IMR-90 (cell line): ENCODE data around the gene FAM168A. TPM values are rescaled to one million over a fixed set of nuclear protein-coding genes. Genes with fewer than 3 reads are reported as not detected.

Source experiments
- ATAC-seq: fragments of 200-7000 bp; cut with Tn5 transposase; 2 replicates; pipeline ENCODE4 v1.9.1; 2020; ENCODE audit warnings: low read depth, mild to moderate bottlenecking, moderate library complexity
- BruUV-seq: library from RNA; stranded (reverse); fragments of 400-500 nt; replicated peaks from 2 replicates; lab custom pipeline; 2021; lab: Mats Ljungman, UMichigan
- CTCF ChIA-PET: fragments of 300-600 bp; formaldehyde crosslinking; extraction: SDS; loops from one replicate; lab custom pipeline; 2021; ENCODE audit warnings: antibody characterized with exemption; lab: Yijun Ruan, JAX
- POLR2A ChIA-PET: fragments of 300-600 bp; sonication (Branson Sonifier 250); formaldehyde crosslinking; loops from one replicate; lab custom pipeline; 2022; ENCODE audit warnings: antibody characterized with exemption; ENCODE audit not compliant: unreplicated experiment; lab: Charles Lee
- DNase-seq: peaks from one replicate; pipeline ENCODE4 v3.0.0; 2013
- H2AFZ ChIP-seq: replicated peaks from 2 replicates; pipeline ENCODE3; 2013; ENCODE audit warnings: low read length, mild to moderate bottlenecking; ENCODE audit not compliant: poor library complexity
- H2AK5ac ChIP-seq: 2 replicates; pipeline ENCODE4 v1.6.1; 2013; ENCODE audit warnings: low read depth, low read length, inconsistent platforms
- H2AK9ac ChIP-seq: replicated peaks from 2 replicates; pipeline ENCODE3; 2013; ENCODE audit warnings: mild to moderate bottlenecking, low read depth, low read length, moderate library complexity; ENCODE audit not compliant: poor library complexity
- H2BK120ac ChIP-seq: 2 replicates; pipeline ENCODE4 v1.6.1; 2013; ENCODE audit warnings: low read depth, low read length, inconsistent platforms
- H2BK15ac ChIP-seq: 3 replicates; pipeline ENCODE4 v1.6.1; 2013; ENCODE audit warnings: low read depth, low read length, inconsistent platforms
- H2BK20ac ChIP-seq: 2 replicates; pipeline ENCODE4 v1.6.1; 2013; ENCODE audit warnings: low read depth, mild to moderate bottlenecking, inconsistent platforms, low read length, moderate library complexity
- H2BK5ac ChIP-seq: 2 replicates; pipeline ENCODE4 v1.6.1; 2013; ENCODE audit warnings: mild to moderate bottlenecking, low read depth, low read length, inconsistent platforms; ENCODE audit not compliant: poor library complexity, severe bottlenecking
- H3K14ac ChIP-seq: replicated peaks from 2 replicates; pipeline ENCODE4 v1.6.1; 2013; ENCODE audit warnings: low read depth, low read length, inconsistent platforms
- H3K18ac ChIP-seq: 2 replicates; pipeline ENCODE4 v1.6.1; 2013; ENCODE audit warnings: low read depth, low read length, control low read depth
- H3K23ac ChIP-seq: 2 replicates; pipeline ENCODE4 v1.6.1; 2013; ENCODE audit warnings: low read depth, low read length, inconsistent platforms
- H3K27ac ChIP-seq: 2 replicates; pipeline ENCODE4 v1.5.1; 2013; ENCODE audit warnings: mild to moderate bottlenecking, control low read depth, low read length; ENCODE audit not compliant: insufficient read depth
- H3K27me3 ChIP-seq: 2 replicates; pipeline ENCODE4 v1.6.1; 2013; ENCODE audit warnings: low read length; ENCODE audit not compliant: control insufficient read depth, insufficient read depth
- H3K36me3 ChIP-seq: 2 replicates; pipeline ENCODE4 v1.6.1; 2013; ENCODE audit warnings: low read length, mixed read lengths; ENCODE audit not compliant: control insufficient read depth, insufficient read depth
- H3K4ac ChIP-seq: 2 replicates; pipeline ENCODE4 v1.6.1; 2013; ENCODE audit warnings: low read depth, low read length, inconsistent platforms
- H3K4me1 ChIP-seq: 2 replicates; pipeline ENCODE4 v1.6.1; 2013; ENCODE audit warnings: low read length, mixed read lengths; ENCODE audit not compliant: control insufficient read depth, insufficient read depth
- H3K4me2 ChIP-seq: 2 replicates; pipeline ENCODE4 v1.6.1; 2013; ENCODE audit warnings: low read depth, mild to moderate bottlenecking, control low read depth, low read length, moderate library complexity
- H3K4me3 ChIP-seq: 2 replicates; pipeline ENCODE4 v1.5.1; 2013; ENCODE audit warnings: low read depth, mild to moderate bottlenecking, control low read depth, low read length, moderate library complexity; ENCODE audit not compliant: insufficient read depth
- H3K56ac ChIP-seq: 2 replicates; pipeline ENCODE4 v1.6.1; 2013; ENCODE audit warnings: low read length, inconsistent platforms; ENCODE audit not compliant: insufficient read depth; ENCODE audit errors: extremely low read depth
- H3K79me1 ChIP-seq, 2 experiments: 2 replicates each; pipeline ENCODE4 v1.6.1; 2013; ENCODE audit warnings: low read length in 2 of 2, inconsistent platforms in 1 of 2, low read depth in 1 of 2
- H3K9ac ChIP-seq: 2 replicates; pipeline ENCODE4 v1.6.1; 2013; ENCODE audit warnings: low read depth, low read length, control low read depth
- H3K9me1 ChIP-seq: 2 replicates; pipeline ENCODE4 v1.6.1; 2013; ENCODE audit warnings: low read length, inconsistent platforms; ENCODE audit not compliant: insufficient read depth
- H3K9me3 ChIP-seq: 2 replicates; pipeline ENCODE4 v1.6.1; 2013; ENCODE audit warnings: low read length; ENCODE audit not compliant: control insufficient read depth, insufficient read depth
- H4K20me1 ChIP-seq: 2 replicates; pipeline ENCODE4 v1.6.1; 2013; ENCODE audit warnings: low read length, inconsistent platforms; ENCODE audit not compliant: insufficient read depth
- H4K5ac ChIP-seq: 2 replicates; pipeline ENCODE4 v1.6.1; 2013; ENCODE audit warnings: mild to moderate bottlenecking, low read depth, low read length, control low read depth
- H4K8ac ChIP-seq, 2 experiments: 2 replicates each; pipeline ENCODE4 v1.6.1; 2013; ENCODE audit warnings: low read depth in 2 of 2, low read length in 2 of 2, control low read depth in 1 of 2, inconsistent platforms in 1 of 2
- H4K91ac ChIP-seq: 2 replicates; pipeline ENCODE4 v1.6.1; 2013; ENCODE audit warnings: low read depth, low read length, inconsistent platforms; ENCODE audit not compliant: insufficient read depth
- BHLHE40 ChIP-seq: fragments of 150-350 bp; IDR thresholded peaks from 2 replicates; pipeline ENCODE4 v1.6.1; 2016; ENCODE audit warnings: mild to moderate bottlenecking, low read depth, low read length
- CEBPB ChIP-seq: IDR thresholded peaks from 2 replicates; pipeline ENCODE4 v1.6.1; 2012; ENCODE audit warnings: low read depth, low read length, improper control_type of control experiment
- CHD1 ChIP-seq: IDR thresholded peaks from 2 replicates; pipeline ENCODE4 v1.6.1; 2012; ENCODE audit warnings: low read depth, low read length, improper control_type of control experiment
- ELK1 ChIP-seq: fragments of 150-350 bp; IDR thresholded peaks from 2 replicates; pipeline ENCODE4 v1.6.1; 2016; ENCODE audit warnings: low read depth, mild to moderate bottlenecking, low read length, moderate library complexity, borderline replicate concordance
- FOS ChIP-seq: fragments of 150-350 bp; IDR thresholded peaks from 2 replicates; pipeline ENCODE4 v1.6.1; 2016; ENCODE audit warnings: low read depth, low read length
- MAFK ChIP-seq: IDR thresholded peaks from 2 replicates; pipeline ENCODE4 v1.6.1; 2012; ENCODE audit warnings: low read depth, low read length, improper control_type of control experiment
- MAZ ChIP-seq: IDR thresholded peaks from 2 replicates; pipeline ENCODE4 v1.6.1; 2012; ENCODE audit warnings: low read depth, mild to moderate bottlenecking, low read length, improper control_type of control experiment, moderate library complexity, borderline replicate concordance
- MXI1 ChIP-seq: IDR thresholded peaks from 2 replicates; pipeline ENCODE4 v1.6.1; 2012; ENCODE audit warnings: low read depth, mild to moderate bottlenecking, low read length, moderate library complexity, borderline replicate concordance
- NFE2L2 ChIP-seq: fragments of 150-350 bp; IDR thresholded peaks from 2 replicates; pipeline ENCODE4 v1.6.1; 2016; ENCODE audit warnings: low read depth, mild to moderate bottlenecking, low read length
- POLR2A ChIP-seq: IDR thresholded peaks from 2 replicates; pipeline ENCODE4 v1.6.1; 2012; ENCODE audit warnings: mild to moderate bottlenecking, low read depth, low read length
- RAD21 ChIP-seq: IDR thresholded peaks from 2 replicates; pipeline ENCODE4 v1.6.1; 2012; ENCODE audit warnings: low read length, improper control_type of control experiment
- RCOR1 ChIP-seq: IDR thresholded peaks from 2 replicates; pipeline ENCODE4 v1.6.1; 2012; ENCODE audit warnings: mild to moderate bottlenecking, low read length, improper control_type of control experiment; ENCODE audit not compliant: insufficient replicate concordance
- RFX5 ChIP-seq: IDR thresholded peaks from 2 replicates; pipeline ENCODE4 v1.8.0; 2012; ENCODE audit warnings: low read depth, mild to moderate bottlenecking, low read length, moderate library complexity
- SMC3 ChIP-seq: fragments of 150-350 bp; IDR thresholded peaks from 2 replicates; pipeline ENCODE4 v1.6.1; 2016; ENCODE audit warnings: low read depth, mild to moderate bottlenecking, antibody characterized with exemption, low read length, moderate library complexity
- WGBS, 2 experiments: methylation state at CpG; one replicate each; pipeline versions ENCODE4 v1.1.5 to v1.1.7; 2013; ENCODE audit warnings: missing lambda C conversion rate in 2 of 2; ENCODE audit not compliant: insufficient read length in 1 of 2; ENCODE audit errors: extremely low coverage in 2 of 2; 5-methylcytosine and 5-hydroxymethylcytosine counted together
- dilution Hi-C: fragments of 300-500 bp; cut with HindIII; formaldehyde crosslinking; loops from one replicate; pipeline ENCODE4 v1.14.3; 2018; ENCODE audit warnings: low sequenced_read_pairs; ENCODE audit not compliant: unreplicated experiment
- in situ Hi-C: fragments of 300-500 bp; cut with MboI; formaldehyde crosslinking; loops from 3 replicates; pipeline ENCODE4 v1.14.3; 2019; ENCODE audit warnings: low sequenced_read_pairs, inconsistent platforms, mixed read lengths
- intact Hi-C: fragments of 100-400 bp; cut with micrococcal nuclease; formaldehyde crosslinking; loops from 2 replicates; pipeline ENCODE4 v1.10.0; 2022
- polyA plus RNA-seq, 3 experiments: library from polyadenylated mRNA; depleted of rRNA; stranded (reverse); fragments of >200 nt; gene quantifications; 2 replicates each; pipeline ENCODE4 v1.2.3, GENCODE V29; 2012; ENCODE audit warnings: low replicate concordance in 1 of 3
- total RNA-seq: library from RNA; depleted of rRNA; stranded (reverse); fragments of >200 nt; gene quantifications from 2 replicates; pipeline ENCODE4 v1.2.3, GENCODE V29; 2012
- TF ChIP-seq, protein P1 (sequence below): fragments of 150-350 bp; IDR thresholded peaks from 2 replicates; pipeline ENCODE4 v1.6.1; 2017; ENCODE audit warnings: mild to moderate bottlenecking, antibody characterized with exemption, low read length, low read depth
- TF ChIP-seq, protein P2 (sequence below): conservative IDR thresholded peaks from 2 replicates; pipeline ENCODE4 v1.5.1; 2012; ENCODE audit warnings: mild to moderate bottlenecking, low read depth, low read length, improper control_type of control experiment

FAM168A gene
- total and polyA plus RNA-seq, 2 of the 4 experiments (the other 2 are of a cell fraction) = 13.1 to 22.8 TPM

DNA sequence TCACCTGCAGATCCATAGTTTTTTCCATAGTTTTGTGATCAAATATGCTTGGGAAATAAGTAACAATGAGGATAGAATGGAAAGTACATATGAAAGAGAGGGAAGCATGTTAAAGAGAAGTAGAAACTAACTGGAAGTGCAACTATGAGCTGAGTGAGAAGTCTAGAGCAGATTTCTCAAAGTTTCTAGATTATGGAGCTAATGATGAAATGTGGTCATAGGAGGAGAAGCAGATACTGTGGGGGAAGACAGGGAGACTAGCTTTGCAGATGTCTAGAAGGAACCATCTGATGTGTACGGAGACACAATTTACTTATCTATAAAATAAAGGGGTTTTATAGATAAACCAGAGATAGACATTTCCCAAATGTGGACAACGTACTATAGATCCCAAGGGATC is 184.7 kb downstream of the FAM168A start:
- CTCF ChIA-PET = no interaction called here
- no peak overlapping the region for H2AFZ ChIP-seq
- in situ Hi-C loops (no loop called here), dilution Hi-C loops (no loop called here), intact Hi-C loops (no loop called here)
- no peak overlapping the region for H2BK120ac ChIP-seq
- no peak overlapping the region for H3K9ac ChIP-seq
- no peak overlapping the region for H3K18ac ChIP-seq
- H4K5ac ChIP-seq = no peak overlapping the region
- TF ChIP-seq RAD21 = no peak
- TF ChIP-seq SMC3 = no peak
- no peak for TF ChIP-seq FOS
- TF ChIP-seq, protein P1, sequence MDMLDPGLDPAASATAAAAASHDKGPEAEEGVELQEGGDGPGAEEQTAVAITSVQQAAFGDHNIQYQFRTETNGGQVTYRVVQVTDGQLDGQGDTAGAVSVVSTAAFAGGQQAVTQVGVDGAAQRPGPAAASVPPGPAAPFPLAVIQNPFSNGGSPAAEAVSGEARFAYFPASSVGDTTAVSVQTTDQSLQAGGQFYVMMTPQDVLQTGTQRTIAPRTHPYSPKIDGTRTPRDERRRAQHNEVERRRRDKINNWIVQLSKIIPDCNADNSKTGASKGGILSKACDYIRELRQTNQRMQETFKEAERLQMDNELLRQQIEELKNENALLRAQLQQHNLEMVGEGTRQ = no peak
- no peak for TF ChIP-seq CEBPB
- TF ChIP-seq BHLHE40 = no peak
- TF ChIP-seq ELK1 = no peak
- TF ChIP-seq MXI1 = no peak
- no peak for TF ChIP-seq MAZ
- TF ChIP-seq POLR2A = no peak
- TF ChIP-seq CHD1 = no peak
- TF ChIP-seq RCOR1 = no peak
- no peak for TF ChIP-seq RFX5
- TF ChIP-seq NFE2L2 = no peak
- TF ChIP-seq, protein P2, sequence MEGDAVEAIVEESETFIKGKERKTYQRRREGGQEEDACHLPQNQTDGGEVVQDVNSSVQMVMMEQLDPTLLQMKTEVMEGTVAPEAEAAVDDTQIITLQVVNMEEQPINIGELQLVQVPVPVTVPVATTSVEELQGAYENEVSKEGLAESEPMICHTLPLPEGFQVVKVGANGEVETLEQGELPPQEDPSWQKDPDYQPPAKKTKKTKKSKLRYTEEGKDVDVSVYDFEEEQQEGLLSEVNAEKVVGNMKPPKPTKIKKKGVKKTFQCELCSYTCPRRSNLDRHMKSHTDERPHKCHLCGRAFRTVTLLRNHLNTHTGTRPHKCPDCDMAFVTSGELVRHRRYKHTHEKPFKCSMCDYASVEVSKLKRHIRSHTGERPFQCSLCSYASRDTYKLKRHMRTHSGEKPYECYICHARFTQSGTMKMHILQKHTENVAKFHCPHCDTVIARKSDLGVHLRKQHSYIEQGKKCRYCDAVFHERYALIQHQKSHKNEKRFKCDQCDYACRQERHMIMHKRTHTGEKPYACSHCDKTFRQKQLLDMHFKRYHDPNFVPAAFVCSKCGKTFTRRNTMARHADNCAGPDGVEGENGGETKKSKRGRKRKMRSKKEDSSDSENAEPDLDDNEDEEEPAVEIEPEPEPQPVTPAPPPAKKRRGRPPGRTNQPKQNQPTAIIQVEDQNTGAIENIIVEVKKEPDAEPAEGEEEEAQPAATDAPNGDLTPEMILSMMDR = no peak
- TF ChIP-seq MAFK = no peak
- H3K27ac ChIP-seq = no peak overlapping the region
- POLR2A ChIA-PET = no interaction called here
- no peak for ATAC-seq
- H2AK5ac ChIP-seq = no peak overlapping the region
- H3K4me1 ChIP-seq = peaks cover 14% of the 10 kb centered on the region
- H3K27me3 ChIP-seq = no peaks in the 10 kb centered on the region
- no peak overlapping the region for H3K56ac ChIP-seq
- no peak for DNase-seq
- H3K79me1 ChIP-seq = peaks cover 3 to 19% of the 10 kb centered on the region in 2 experiments; a peak in 3 of 4 replicates
- H3K4me2 ChIP-seq = no peak overlapping the region
- no peak overlapping the region for H4K8ac ChIP-seq
- H3K9me3 ChIP-seq = no peaks in the 10 kb centered on the region
- H3K14ac ChIP-seq = no peak overlapping the region
- H4K91ac ChIP-seq = no peak overlapping the region
- no peak overlapping the region for H3K23ac ChIP-seq
- no peaks in the 10 kb centered on the region; the same call in 1 of the 2 replicates for H4K20me1 ChIP-seq
- no peak overlapping the region for H3K4me3 ChIP-seq
- H3K36me3 ChIP-seq = peaks cover 17% of the 10 kb centered on the region
- H3K4ac ChIP-seq = no peak overlapping the region
- no peak overlapping the region for H2AK9ac ChIP-seq
- no CpG with 5 or more reads among the region's 2 CpGs for WGBS, 2 experiments
- H2BK15ac ChIP-seq = no peak overlapping the region
- peaks cover 27% of the 10 kb centered on the region for H3K9me1 ChIP-seq
- no TSS peak for BruUV-seq
- no peak overlapping the region for H2BK20ac ChIP-seq
- no peak overlapping the region for H2BK5ac ChIP-seq
